SK-N-MC (cell line): Measurements from ENCODE around the gene ZNF428.

Source experiments
- EZH2 ChIP-seq: fragments of 200-600 bp; sonication (generic); IDR thresholded peaks from one replicate; pipeline ENCODE4 v1.6.1; 2017; ENCODE audit warnings: antibody characterized with exemption
- POLR2AphosphoS5 ChIP-seq: IDR thresholded peaks from 2 replicates; pipeline ENCODE4 v1.6.1; 2012; ENCODE audit warnings: mild to moderate bottlenecking, low read depth, low read length, borderline replicate concordance

- TF ChIP-seq POLR2AphosphoS5 (no peak), EZH2 (no peak)
Measured at GRCh38 chr19:43658494-43658893, 39.1 kb upstream of the ZNF428 start.
